GM19468 (cell line): ENCODE results near the gene PPARD.
"Not testable (repeated sequence)": the region's sequence is repeated elsewhere in the genome, so short reads cannot be mapped to it uniquely, and the experiment has no call there.

Experiments used
- ATAC-seq: cut with Tn5 transposase; IDR thresholded peaks from one replicate; pipeline ENCODE4 v1.9.1; 2021; ENCODE audit warnings: mild to moderate bottlenecking, moderate library complexity, moderate number of reproducible peaks; ENCODE audit not compliant: unreplicated experiment; ENCODE audit errors: extremely low read depth

Gene PPARD

DNA sequence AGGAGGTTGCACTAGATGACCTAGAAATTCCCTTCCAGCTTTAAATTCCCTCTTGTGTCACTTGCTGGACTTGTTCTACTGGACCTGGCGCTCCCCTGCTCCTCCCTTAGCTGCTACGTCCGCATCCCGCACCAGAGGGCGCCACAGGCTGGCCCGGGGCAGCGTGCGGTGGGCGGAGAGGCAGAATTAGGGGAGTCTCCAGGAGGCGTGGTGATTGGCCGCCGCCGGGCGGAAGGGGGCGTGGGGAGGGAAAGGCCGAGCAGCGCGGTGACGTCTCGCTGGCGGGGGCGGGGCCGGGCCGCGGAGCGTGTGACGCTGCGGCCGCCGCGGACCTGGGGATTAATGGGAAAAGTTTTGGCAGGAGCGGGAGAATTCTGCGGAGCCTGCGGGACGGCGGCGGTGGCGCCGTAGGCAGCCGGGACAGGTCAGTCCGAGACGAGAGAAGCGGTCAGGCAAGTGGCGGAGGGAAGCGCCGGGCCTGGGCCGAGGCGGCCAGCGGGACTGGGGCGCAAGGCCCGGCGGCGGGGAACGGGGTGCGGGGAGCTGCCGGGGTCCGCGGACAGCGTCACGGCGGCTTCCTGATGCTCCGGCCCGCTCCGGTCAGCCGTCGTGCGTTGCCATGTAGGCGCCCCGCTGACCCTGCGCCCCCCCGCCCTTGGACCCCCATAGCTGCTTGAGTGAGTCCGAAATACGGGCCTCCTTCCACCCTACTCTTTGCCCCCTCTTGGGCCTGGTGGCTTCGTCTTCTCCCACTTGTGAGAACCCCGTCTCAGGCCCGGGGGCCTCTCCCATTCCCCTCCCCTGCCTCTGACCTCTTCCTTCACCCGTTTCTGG, at the start of gene PPARD:
PPARD (plus strand) TSS at position 301 of the 834 bp plus-strand sequence. CDS start 68,530 bp downstream, outside the sequence.
- ATAC-seq: peak; percentile 94

GRCh38 chr6:35293681-35294080, 48.7 kb upstream of the PPARD start:
- no peak for ATAC-seq

DNA sequence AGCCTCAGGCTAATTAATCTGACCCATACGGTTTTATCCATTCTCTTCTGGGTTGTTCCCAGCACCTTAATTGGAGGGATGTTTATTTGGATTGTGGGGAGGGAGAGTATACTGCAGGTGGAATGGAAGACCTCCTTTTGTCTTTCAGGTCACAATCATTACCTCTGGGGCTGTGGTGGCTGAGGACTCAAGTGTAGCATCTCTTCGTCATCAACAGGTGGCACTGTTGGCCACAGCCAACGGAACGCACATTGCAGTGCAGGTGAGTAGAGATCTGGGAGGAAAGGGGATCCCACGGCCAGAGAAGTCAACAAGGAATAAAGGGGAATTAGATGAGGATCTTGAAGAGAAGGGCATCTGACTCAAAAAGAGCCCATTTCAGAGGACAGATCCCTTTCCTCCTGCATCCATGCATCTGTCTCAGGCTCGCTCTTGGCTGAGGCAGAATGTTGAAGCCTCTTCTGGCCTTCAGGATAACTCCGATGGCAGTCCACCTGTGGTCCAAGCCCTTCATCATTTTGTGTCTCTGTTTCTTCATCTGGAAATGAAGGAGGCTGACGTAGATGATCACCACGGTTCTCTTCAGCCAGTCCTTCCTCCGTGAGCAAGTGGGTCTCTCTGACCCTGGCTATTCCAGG, 47.9 kb upstream of the PPARD start:
- no peak for ATAC-seq

GRCh38 chr6:35295036-35295435, 47.3 kb upstream of the PPARD start:
- ATAC-seq: no peak

DNA sequence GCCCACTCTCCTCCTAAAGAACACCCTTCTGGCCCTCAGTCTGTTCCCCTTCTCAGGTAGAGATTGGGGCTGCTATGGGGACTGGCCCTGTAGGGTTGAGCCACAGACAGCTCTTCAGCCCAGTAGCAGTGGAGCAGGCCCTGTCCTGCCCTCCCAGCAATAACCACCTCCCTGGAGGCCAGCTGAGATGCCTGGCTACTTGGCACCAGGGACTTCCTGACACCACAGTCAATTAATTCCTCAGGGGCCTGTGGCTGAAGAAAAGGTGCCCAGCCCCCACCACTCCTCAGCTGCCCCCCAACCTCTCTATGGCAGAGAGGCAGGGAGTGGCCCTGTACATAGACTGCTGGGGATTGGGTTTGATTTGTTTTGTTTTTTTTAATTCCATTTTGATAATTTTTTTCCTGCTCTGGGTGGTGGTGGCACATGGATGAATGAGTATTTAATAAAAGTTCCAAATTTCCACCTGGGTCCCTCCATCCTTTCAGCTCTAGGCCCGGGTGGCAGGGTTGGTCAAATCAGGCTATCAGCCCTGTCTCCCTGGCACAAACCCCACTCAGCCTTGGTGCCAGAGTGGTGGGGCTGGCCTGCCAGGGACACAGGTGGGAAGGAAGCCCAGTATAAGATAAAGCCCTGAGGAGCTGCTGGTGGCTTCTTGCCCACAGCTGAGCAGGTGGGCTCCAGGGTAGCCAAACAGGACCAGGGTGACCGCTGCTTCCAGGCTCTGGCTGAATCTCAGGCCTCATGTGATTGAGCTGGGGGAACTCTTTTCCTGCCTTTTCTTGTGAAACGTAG, 46.6 kb upstream of the PPARD start:
- no peak for ATAC-seq

DNA sequence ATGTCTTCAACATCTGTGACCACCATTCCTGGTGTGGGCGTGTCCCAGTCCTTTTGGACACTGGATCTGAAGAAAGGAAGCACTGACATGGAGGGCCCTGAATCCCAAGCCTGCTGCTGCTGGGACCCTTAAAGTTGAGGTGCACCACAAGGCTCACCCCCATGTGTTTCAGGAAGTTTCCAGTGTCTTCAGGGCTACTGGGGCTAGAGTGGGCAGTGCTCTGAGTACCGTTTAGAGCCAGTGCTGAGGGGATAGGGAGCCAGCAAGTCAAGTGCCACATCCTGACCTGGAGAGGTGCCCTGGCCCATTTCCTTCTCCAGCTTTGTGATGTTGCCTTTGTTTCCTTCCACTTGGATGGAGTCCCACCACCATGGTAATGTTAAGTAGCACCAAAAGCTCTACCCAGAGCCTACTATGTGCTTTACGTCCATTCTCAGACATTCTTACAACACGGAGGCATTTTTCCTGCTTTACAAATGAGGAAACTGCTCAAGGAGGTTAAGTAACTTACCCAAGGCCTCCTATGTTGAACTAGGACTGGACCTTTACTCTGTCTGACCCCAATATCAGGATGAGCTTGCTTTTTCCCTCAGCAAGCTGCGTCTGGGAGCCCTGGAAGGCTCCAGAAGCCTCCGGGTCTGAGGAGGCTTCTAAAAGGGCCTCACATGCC, 45.3 kb upstream of the PPARD start:
- ATAC-seq: no peak

DNA sequence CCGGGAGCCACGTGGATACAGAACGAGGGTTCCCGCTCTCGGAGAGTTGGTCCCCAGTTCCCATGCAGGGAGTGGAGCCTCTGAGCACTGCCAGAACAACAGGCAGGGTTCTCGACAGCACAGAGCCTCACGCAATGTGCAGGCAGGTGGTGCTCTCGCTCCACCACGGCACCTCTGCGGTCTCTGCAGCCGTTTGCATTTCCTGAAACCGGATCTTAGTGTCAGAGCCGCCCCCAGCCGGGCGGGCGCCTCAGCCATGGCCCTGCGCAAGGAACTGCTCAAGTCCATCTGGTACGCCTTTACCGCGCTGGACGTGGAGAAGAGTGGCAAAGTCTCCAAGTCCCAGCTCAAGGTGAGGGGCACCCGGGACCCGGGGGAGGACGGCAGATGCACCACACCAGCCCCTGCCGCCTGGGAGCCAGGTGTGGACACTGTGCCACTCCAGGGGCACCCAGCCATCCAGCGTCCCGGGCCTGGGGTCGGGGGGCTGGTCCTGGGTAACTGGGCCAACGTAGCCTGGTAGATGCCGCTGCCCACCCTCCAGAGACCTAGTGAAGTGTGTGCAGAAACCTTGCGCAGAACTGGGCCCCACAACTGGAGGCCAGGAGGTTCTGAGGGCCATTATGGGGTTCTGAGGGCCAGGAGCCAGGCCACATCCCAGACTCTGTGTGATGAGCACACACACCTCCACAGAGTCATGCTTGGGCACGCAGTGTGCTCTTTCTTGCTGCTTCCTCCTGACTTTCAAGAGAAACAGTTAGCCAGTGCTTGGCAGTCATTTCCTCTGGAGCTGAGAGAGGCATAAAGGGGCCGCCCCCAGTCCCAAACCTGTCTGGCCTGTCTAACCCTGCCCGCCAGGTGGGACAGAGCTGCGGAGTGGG, 44.5 kb upstream of the PPARD start, which contains the start of gene DEF6:
DEF6 (plus strand) TSS at position 218 of the 881 bp plus-strand sequence; CDS start at position 257, 39 bp downstream.
- ATAC-seq: peak; percentile 56

DNA sequence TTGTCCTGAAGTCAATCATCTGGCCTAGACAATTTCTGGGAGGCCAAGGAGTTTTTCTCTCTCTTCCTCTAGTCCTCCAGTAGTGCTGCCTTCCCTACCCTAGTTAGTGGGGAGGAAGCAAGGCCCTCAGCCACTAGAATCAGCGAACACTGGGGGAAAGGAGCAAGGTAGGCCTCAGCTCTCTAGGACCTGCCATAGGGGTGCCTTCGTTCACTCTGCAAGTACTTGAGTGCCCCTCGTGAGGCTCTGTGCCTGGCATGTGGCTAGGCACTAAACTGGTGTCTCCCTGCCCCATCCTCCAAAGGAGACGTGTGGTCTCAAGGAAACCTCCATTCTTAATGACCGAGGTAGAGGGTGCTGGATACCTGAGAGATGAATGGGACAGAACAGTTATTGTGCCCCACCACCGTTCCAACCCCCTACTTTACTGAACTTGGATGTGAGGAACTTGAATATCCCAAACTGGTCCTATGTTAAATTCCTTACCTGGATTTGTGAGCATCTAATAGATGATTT, 43.7 kb upstream of the PPARD start:
- no peak for ATAC-seq

- no peak for ATAC-seq
These were observed 42.7 kb upstream of the PPARD start for GRCh38 chr6:35299674-35300073.

- no peak for ATAC-seq
These were observed 41.5 kb upstream of the PPARD start for GRCh38 chr6:35300848-35301247.

DNA sequence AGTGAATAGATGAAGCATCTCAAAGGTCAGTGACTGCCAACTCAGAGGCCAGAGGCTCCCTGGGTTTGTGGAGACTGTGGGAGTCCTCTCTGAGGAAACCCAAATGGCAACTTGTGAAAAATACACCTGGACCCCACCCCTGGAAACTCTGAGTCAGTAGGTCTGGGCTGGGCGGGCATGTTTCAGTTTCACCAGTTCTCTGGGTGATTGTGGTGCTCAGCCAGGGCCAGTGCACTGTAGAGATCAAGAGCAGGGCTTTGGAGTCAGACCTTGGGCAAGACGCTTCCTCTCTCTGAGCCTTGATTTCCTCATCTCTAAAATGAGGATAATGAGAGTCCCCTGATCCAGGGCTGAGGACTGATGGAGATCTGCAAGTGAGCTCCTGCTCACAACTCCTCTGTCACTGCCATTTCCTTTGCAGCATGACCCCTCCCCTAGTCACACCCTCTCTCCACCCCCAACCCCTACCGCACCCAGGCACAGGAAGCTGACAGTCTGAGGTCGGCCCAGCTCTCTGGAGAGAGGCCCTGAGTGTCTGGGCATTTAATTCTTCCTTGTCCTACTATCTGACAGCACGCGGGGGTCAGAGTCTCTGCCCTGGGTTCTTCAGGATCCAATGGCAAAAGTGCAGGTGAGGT, 39.6 kb upstream of the PPARD start:
- peak; percentile 44 for ATAC-seq

- ATAC-seq: no peak
These were observed 38.1 kb upstream of the PPARD start for GRCh38 chr6:35304299-35304698.

DNA sequence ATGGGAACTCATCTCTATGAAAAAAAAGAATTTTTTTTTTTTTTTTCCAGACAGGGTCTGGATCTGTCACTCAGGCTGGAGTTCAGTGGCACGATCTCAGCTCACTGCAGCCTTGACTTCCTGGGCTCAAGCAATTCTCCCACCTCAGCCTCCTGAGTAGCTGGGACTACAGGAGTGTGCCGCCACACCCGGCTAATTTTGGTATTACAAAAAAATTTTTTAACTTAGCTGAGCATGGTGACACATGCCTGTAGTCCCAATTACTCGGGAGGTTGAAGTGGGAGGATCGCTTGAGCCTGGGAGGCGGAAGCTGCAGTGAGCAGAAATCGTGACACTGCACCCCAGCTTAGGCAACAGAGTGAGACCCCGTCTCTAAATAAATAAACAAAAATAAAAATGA, 37.2 kb upstream of the PPARD start:
- no peak for ATAC-seq

DNA sequence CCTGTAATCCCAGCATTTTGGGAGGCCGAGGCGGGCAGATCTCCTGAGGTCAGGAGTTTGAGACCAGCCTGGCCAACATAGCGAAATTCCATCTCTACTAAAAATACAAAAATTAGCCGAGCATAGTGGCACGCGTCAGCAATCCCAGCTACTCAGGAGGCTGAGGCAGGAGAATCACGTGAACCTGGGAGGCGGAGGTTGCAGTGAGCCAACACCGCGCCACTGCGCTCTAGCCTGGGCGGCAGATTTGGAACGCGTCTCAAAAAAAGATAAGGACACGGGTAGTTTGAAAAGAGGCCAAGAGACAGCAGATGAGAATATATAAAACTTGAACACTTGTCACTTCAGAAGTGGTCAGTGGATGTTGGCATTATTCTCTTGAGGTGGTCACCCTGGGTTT, 35.2 kb upstream of the PPARD start:
- not testable (repeated sequence) for ATAC-seq

DNA sequence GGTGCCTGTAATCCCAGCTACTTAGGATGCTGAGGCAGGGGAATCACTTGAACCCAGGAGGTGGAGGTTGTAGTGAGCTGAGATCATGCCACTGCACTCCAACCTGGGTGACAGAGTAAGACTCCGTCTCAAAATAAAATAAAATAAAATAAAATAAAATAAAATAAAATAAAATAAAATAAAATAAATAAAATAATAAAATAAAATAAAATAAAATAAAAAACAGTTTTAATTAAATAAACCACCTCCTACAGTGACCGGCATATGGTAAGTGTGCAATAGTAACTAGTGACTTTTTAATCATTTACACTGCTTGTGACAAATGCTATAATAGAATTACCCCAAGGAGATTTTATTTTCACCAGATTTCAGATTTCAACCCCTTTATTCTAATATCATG, 33.8 kb upstream of the PPARD start:
- not testable (repeated sequence) for ATAC-seq

DNA sequence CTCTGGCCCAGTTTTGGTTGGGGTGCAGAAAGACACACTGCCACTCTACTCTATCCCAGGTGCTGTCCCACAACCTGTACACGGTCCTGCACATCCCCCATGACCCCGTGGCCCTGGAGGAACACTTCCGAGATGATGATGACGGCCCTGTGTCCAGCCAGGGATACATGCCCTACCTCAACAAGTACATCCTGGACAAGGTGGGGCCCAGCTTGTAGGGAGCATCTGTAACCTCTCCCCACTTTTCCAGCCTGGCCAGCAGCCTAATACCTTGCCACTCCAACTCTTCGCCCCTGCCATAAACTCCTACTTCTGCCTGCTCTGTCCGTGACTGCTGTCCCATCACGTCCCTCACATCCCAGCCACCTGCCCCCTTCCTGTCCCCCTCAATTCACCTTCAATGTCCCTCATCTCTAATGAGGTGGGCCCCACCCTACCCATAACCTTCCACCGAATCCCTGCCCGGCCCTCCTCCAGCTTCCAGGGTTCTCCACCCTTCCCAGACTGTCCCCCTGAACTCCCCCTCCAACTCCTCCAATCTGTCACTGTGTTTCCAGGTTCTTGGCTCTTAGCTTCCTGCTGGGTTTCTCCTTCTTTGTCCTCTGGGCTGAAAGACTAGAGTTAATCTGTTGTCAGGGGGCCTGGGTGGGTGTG, 32.6 kb upstream of the PPARD start:
- ATAC-seq: no peak

DNA sequence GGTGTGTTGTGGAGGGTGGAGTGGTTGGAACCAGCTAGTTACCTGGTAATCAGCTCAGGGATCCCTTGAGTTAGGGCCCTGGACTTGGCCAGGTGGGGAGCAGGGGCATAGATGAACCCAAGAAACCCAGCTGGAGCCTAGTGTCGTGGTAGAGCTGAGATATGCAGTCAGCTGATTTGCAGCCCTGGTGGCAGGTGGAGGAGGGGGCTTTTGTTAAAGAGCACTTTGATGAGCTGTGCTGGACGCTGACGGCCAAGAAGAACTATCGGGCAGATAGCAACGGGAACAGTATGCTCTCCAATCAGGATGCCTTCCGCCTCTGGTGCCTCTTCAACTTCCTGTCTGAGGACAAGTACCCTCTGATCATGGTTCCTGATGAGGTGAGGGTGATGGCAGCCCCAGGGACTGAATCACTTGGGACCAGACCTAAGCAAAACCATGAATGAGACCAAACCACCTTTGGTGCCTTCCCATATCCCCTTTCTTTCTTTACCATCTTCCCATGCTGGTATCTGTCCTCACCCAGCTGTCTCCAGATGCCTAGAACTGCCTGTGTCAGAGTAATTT, 32.0 kb upstream of the PPARD start:
- ATAC-seq: no peak
